Trophoblast cell (in vitro differentiated cells and primary cell): ENCODE measurements around the gene CNIH3.

ENCODE experiments used
- DNase-seq, 2 donors: peaks; one replicate each; pipeline ENCODE4 v3.0.0-alpha.2; 2016
- H2AFZ ChIP-seq: 2 replicates; pipeline ENCODE4 v1.6.1; 2013; ENCODE audit warnings: low read length, moderate library complexity, mild to moderate bottlenecking; ENCODE audit not compliant: insufficient read depth, poor library complexity
- H2AK5ac ChIP-seq: 2 replicates; pipeline ENCODE4 v1.6.1; 2013; ENCODE audit warnings: mild to moderate bottlenecking, low read length
- H2BK120ac ChIP-seq: 2 replicates; pipeline ENCODE4 v1.6.1; 2013; ENCODE audit warnings: low read length, mild to moderate bottlenecking, moderate library complexity; ENCODE audit not compliant: insufficient read depth, poor library complexity
- H2BK12ac ChIP-seq: 2 replicates; pipeline ENCODE4 v1.6.1; 2013; ENCODE audit warnings: mild to moderate bottlenecking, low read length, moderate library complexity
- H2BK5ac ChIP-seq: 2 replicates; pipeline ENCODE4 v1.6.1; 2013; ENCODE audit warnings: low read length, low read depth, moderate library complexity, mild to moderate bottlenecking; ENCODE audit not compliant: poor library complexity
- H3K14ac ChIP-seq: 2 replicates; pipeline ENCODE4 v1.6.1; 2013; ENCODE audit warnings: mild to moderate bottlenecking, low read length
- H3K18ac ChIP-seq: 2 replicates; pipeline ENCODE4 v1.6.1; 2013; ENCODE audit warnings: mild to moderate bottlenecking, low read length
- H3K23ac ChIP-seq: 2 replicates; pipeline ENCODE4 v1.6.1; 2013; ENCODE audit warnings: low read length
- H3K27ac ChIP-seq: 2 replicates; pipeline ENCODE4 v1.5.1; 2013; ENCODE audit warnings: low read depth, mild to moderate bottlenecking, inconsistent platforms, low read length, moderate library complexity
- H3K27me3 ChIP-seq: 2 replicates; pipeline ENCODE4 v1.6.1; 2013; ENCODE audit warnings: inconsistent platforms, mild to moderate bottlenecking, low read length, moderate library complexity; ENCODE audit not compliant: insufficient read depth
- H3K36me3 ChIP-seq, 2 experiments: 1 replicate in 1 of 2; 2 replicates in 1 of 2; pipeline ENCODE4 v1.6.1; 2013; ENCODE audit warnings: low read length in 2 of 2, mild to moderate bottlenecking in 2 of 2, moderate library complexity in 1 of 2; ENCODE audit not compliant: insufficient read depth in 2 of 2, control insufficient read depth in 1 of 2
- H3K4ac ChIP-seq: 2 replicates; pipeline ENCODE4 v1.6.1; 2013; ENCODE audit warnings: low read depth, mild to moderate bottlenecking, low read length, moderate library complexity
- H3K4me1 ChIP-seq, 2 experiments: 1 replicate in 1 of 2; 2 replicates in 1 of 2; pipeline ENCODE4 v1.6.1; 2013; ENCODE audit warnings: low read length in 2 of 2, mild to moderate bottlenecking in 2 of 2, moderate library complexity in 1 of 2; ENCODE audit not compliant: insufficient read depth in 2 of 2, control insufficient read depth in 1 of 2
- H3K4me2 ChIP-seq: 2 replicates; pipeline ENCODE4 v1.6.1; 2013; ENCODE audit warnings: inconsistent platforms, mild to moderate bottlenecking, low read length, moderate library complexity
- H3K4me3 ChIP-seq: 2 replicates; pipeline ENCODE4 v1.5.1; 2013; ENCODE audit warnings: mild to moderate bottlenecking, low read depth, low read length, inconsistent platforms
- H3K79me1 ChIP-seq: one replicate; pipeline ENCODE4 v1.6.1; 2013; ENCODE audit warnings: low read length
- H3K79me2 ChIP-seq: 2 replicates; pipeline ENCODE4 v1.6.1; 2013; ENCODE audit warnings: low read length, mild to moderate bottlenecking; ENCODE audit not compliant: control insufficient read depth, insufficient read depth, poor library complexity
- H3K9ac ChIP-seq: 2 replicates; pipeline ENCODE4 v1.6.1; 2013; ENCODE audit warnings: mild to moderate bottlenecking, low read length
- H3K9me3 ChIP-seq: 2 replicates; pipeline ENCODE4 v1.6.1; 2013; ENCODE audit warnings: low read depth, mild to moderate bottlenecking, control low read depth, inconsistent platforms, low read length; ENCODE audit not compliant: insufficient read depth
- H4K12ac ChIP-seq: 2 replicates; pipeline ENCODE4 v1.6.1; 2013; ENCODE audit warnings: low read depth, mild to moderate bottlenecking, low read length, moderate library complexity
- H4K8ac ChIP-seq: 2 replicates; pipeline ENCODE4 v1.6.1; 2013; ENCODE audit warnings: low read depth, mild to moderate bottlenecking, low read length, moderate library complexity
- H4K91ac ChIP-seq: one replicate; pipeline ENCODE4 v1.6.1; 2013; ENCODE audit warnings: low read depth, mild to moderate bottlenecking, low read length, moderate library complexity
- WGBS: extraction: QIAGEN DNeasy Blood & Tissue Kit; methylation state at CpG from one replicate; pipeline ENCODE4 v1.1.7; 2013; ENCODE audit warnings: missing lambda C conversion rate; ENCODE audit not compliant: insufficient read length, insufficient coverage; ENCODE audit errors: extremely low coverage; 5-methylcytosine and 5-hydroxymethylcytosine counted together

Gene CNIH3

DNA sequence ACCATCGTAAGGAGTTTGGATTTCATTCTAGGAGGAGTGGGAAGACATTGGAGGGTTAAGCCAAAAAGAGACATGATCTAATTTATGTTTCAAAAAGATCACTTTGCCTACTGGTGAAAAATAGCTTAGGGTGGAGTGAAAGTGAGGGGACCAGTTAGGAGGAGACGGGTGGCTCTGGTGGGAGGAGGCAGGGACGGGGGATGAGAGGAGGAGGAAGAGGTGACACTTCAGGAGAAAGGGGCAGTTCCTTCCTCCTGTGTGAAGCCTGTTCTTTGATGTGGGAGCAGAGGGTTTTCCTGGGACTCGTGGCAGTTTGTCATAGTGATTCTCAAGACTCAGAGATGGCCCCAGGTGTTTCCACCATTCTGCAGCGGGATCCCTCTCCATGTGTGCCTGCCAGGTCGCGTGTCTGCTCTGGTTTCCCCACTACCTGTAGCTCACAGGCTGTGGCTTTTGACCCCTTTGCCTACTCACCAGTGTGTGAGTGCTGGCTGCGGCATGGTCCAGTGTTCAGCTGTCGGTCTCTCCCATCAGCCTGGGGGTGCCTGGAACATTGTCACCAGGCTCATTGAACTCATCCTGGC, 102.4 kb downstream of the CNIH3 start:
- Histone ChIP-seq H3K9me3 (no peaks in the 10 kb centered on the region), H3K36me3 (no peaks in the 10 kb centered on the region), H3K79me1 (no peaks in the 10 kb centered on the region), H3K18ac (no peak overlapping the region), H4K12ac (no peak overlapping the region), H3K79me2 (no peaks in the 10 kb centered on the region), H2BK12ac (no peak overlapping the region), H3K4me1 (peaks cover 0 to 3% of the 10 kb centered on the region in 2 experiments), H2AFZ (no peak overlapping the region), H4K8ac (no peak overlapping the region), H2AK5ac (no peak overlapping the region), H3K14ac (no peak overlapping the region), H2BK5ac (no peak overlapping the region), H3K23ac (no peak overlapping the region), H3K27ac (no peak overlapping the region), H3K4me2 (no peak overlapping the region), H2BK120ac (no peak overlapping the region), H4K91ac (no peak overlapping the region), H3K4me3 (no peak overlapping the region), H3K27me3 (no peaks in the 10 kb centered on the region), H3K4ac (no peak overlapping the region), H3K9ac (no peak overlapping the region)
- WGBS, result no CpG with 5 or more reads among the region's 9 CpGs
- DNase-seq, result no peak

DNA sequence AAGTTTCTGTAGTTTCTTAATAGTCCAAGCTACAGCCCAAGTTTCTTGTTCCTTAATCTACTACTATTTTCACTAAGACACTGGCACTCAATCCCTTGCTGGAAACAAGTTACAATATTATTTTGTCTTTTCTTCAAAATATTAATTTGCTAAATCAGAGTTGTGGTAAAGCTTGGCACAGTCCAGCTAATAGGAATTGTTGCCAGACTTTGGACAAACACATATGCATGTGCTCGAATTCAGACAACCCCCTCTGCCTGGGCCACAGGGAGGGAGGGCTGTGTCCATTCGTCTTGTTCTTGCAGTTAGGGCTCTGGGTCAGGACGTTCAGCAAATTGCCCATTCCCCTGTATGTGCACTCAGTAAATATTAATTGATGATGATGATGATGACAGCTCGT, 103.6 kb downstream of the CNIH3 start:
- no peak for DNase-seq
- H4K91ac ChIP-seq, result no peak overlapping the region
- no peak overlapping the region for H4K8ac ChIP-seq
- no peak overlapping the region for H2AK5ac ChIP-seq
- no peaks in the 10 kb centered on the region for H3K9me3 ChIP-seq
- H3K27me3 ChIP-seq, result no peaks in the 10 kb centered on the region
- H2BK12ac ChIP-seq, result no peak overlapping the region
- H3K79me1 ChIP-seq, result no peaks in the 10 kb centered on the region
- H4K12ac ChIP-seq, result no peak overlapping the region
- no peaks in the 10 kb centered on the region for H3K36me3 ChIP-seq
- no peak overlapping the region for H3K4ac ChIP-seq
- no peak overlapping the region for H3K4me3 ChIP-seq
- no peak overlapping the region for H3K4me2 ChIP-seq
- H3K79me2 ChIP-seq, result no peaks in the 10 kb centered on the region
- H3K4me1 ChIP-seq, result peaks cover 0 to 3% of the 10 kb centered on the region in 2 experiments
- H2AFZ ChIP-seq, result no peak overlapping the region
- no peak overlapping the region for H3K18ac ChIP-seq
- H3K9ac ChIP-seq, result no peak overlapping the region
- H2BK120ac ChIP-seq, result no peak overlapping the region
- no peak overlapping the region for H3K14ac ChIP-seq
- H3K23ac ChIP-seq, result no peak overlapping the region
- no peak overlapping the region for H3K27ac ChIP-seq
- WGBS, result no CpG with 5 or more reads among the region's 4 CpGs
- H2BK5ac ChIP-seq, result no peak overlapping the region

DNA sequence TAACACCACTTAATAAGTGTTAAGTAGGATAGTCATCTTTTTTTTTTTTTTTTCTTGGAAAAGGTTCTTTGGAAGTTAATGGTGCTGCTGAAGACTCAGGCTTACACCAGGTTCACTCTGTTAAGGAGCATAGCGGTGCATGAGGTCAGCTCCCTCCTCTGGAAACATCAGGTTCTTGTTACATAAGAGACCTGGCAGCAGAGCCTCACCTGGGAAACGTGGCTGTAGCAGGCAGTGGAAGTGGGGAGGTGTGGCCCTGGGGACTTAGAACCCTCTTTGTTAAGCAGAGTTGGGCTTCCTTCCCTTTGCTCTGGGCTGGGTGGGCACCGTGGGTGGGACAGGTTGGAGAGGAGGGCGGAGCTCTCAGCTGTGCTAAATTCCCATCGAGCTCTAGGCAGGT, 104.1 kb downstream of the CNIH3 start:
- no peaks in the 10 kb centered on the region for H3K27me3 ChIP-seq
- no peak for DNase-seq
- no peak overlapping the region for H3K23ac ChIP-seq
- no peak overlapping the region for H3K4ac ChIP-seq
- no peak overlapping the region for H3K14ac ChIP-seq
- no peaks in the 10 kb centered on the region for H3K79me2 ChIP-seq
- H4K8ac ChIP-seq, result no peak overlapping the region
- no peak overlapping the region for H2BK5ac ChIP-seq
- H4K91ac ChIP-seq, result no peak overlapping the region
- no peak overlapping the region for H2BK12ac ChIP-seq
- no peak overlapping the region for H3K27ac ChIP-seq
- H3K18ac ChIP-seq, result no peak overlapping the region
- H3K4me3 ChIP-seq, result no peak overlapping the region
- H2AFZ ChIP-seq, result no peak overlapping the region
- no peak overlapping the region for H3K4me2 ChIP-seq
- H3K9ac ChIP-seq, result no peak overlapping the region
- H3K36me3 ChIP-seq, result no peaks in the 10 kb centered on the region
- WGBS, result no CpG with 5 or more reads among the region's 5 CpGs
- H3K9me3 ChIP-seq, result no peaks in the 10 kb centered on the region
- no peaks in the 10 kb centered on the region for H3K79me1 ChIP-seq
- no peak overlapping the region for H2AK5ac ChIP-seq
- peaks cover 0 to 3% of the 10 kb centered on the region in 2 experiments for H3K4me1 ChIP-seq
- H4K12ac ChIP-seq, result no peak overlapping the region
- no peak overlapping the region for H2BK120ac ChIP-seq

DNA sequence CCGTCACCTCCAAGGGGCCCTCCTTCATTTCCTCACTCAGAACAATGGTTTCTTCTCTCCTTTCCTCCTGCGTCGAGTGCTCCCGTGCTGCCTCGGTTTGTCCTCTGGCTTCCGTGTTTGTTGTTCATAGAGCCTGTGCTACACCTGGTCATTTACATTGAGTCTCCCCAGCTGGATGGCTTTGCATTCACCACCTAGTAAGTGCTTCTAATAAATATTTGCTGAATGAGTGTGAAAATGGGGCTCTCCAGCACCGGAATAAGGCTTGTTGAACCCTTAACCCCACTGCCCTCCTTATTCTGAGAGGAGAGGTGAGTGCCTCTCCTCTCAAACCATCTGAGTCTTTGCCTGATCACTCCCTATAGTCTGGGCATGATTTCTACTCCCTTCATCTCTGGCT, 104.9 kb downstream of the CNIH3 start:
- Histone ChIP-seq H3K14ac (no peak overlapping the region), H4K8ac (no peak overlapping the region), H3K27me3 (no peaks in the 10 kb centered on the region), H2BK120ac (no peak overlapping the region), H3K9me3 (no peaks in the 10 kb centered on the region), H3K18ac (no peak overlapping the region), H3K79me2 (no peaks in the 10 kb centered on the region), H2AK5ac (no peak overlapping the region), H3K4ac (no peak overlapping the region), H2BK12ac (no peak overlapping the region), H2BK5ac (no peak overlapping the region), H3K9ac (no peak overlapping the region), H3K23ac (no peak overlapping the region), H3K4me2 (no peak overlapping the region), H3K36me3 (no peaks in the 10 kb centered on the region), H4K12ac (no peak overlapping the region), H3K4me3 (no peak overlapping the region), H3K79me1 (no peaks in the 10 kb centered on the region), H4K91ac (no peak overlapping the region), H2AFZ (no peak overlapping the region), H3K27ac (no peak overlapping the region), H3K4me1 (peaks cover 0 to 3% of the 10 kb centered on the region in 2 experiments)
- no peak for DNase-seq
- WGBS, result no CpG with 5 or more reads among the region's 7 CpGs
